Nephron (organoid): ENCODE measurements around the gene NRP2.

Source experiments
- H3K27ac Mint-ChIP-seq, 3 experiments: 2 replicates each; pipeline ENCODE4 v1.8.0; 2020; ENCODE audit warnings: mixed read lengths in 3 of 3, mild to moderate bottlenecking in 2 of 3, moderate library complexity in 1 of 3
- H3K27me3 Mint-ChIP-seq: 2 replicates; pipeline ENCODE4 v1.8.0; 2021; ENCODE audit warnings: low read depth, mild to moderate bottlenecking, moderate library complexity, mixed read lengths
- H3K36me3 Mint-ChIP-seq: 2 replicates; pipeline ENCODE4 v1.8.0; 2020; ENCODE audit warnings: low read depth, mixed read lengths
- H3K4me1 Mint-ChIP-seq: 2 replicates; pipeline ENCODE4 v1.8.0; 2020; ENCODE audit warnings: mixed read lengths
- H3K4me3 Mint-ChIP-seq, 3 experiments: 2 replicates each; pipeline ENCODE4 v1.8.0; 2020; ENCODE audit warnings: mild to moderate bottlenecking in 3 of 3, mixed read lengths in 3 of 3, moderate library complexity in 2 of 3
- H3K9me3 Mint-ChIP-seq: 2 replicates; pipeline ENCODE4 v1.8.0; 2020; ENCODE audit warnings: mixed read lengths
- CTCF ChIP-seq, 3 experiments: fragments of 200-600 bp; sonication (generic); IDR thresholded peaks; one replicate each; pipeline ENCODE4 v1.5.0; 2021; ENCODE audit warnings: antibody characterized with exemption in 3 of 3; ENCODE audit not compliant: unreplicated experiment in 3 of 3

Gene NRP2

GRCh38 chr2:205785507-205786260 is 103.4 kb downstream of the NRP2 start:
- H3K27ac Mint-ChIP-seq = peak overlapping the region in 2 of 3 experiments; percentile 76 to 80
- H3K9me3 Mint-ChIP-seq = peaks cover 2% of the 10 kb centered on the region
- no peak overlapping the region for H3K4me3 Mint-ChIP-seq
- H3K27me3 Mint-ChIP-seq = no peaks in the 10 kb centered on the region
- peaks cover 62% of the 10 kb centered on the region for H3K4me1 Mint-ChIP-seq
- no peak for TF ChIP-seq CTCF (IDR thresholded peaks at IDR 0.05; ENCODE audit: unreplicated experiment in 3 of 3)
- H3K36me3 Mint-ChIP-seq = no peaks in the 10 kb centered on the region

GRCh38 chr2:205786976-205787375 is 104.7 kb downstream of the NRP2 start:
- Mint-ChIP-seq H3K27me3 (no peaks in the 10 kb centered on the region), H3K4me3 (no peak overlapping the region), H3K9me3 (no peaks in the 10 kb centered on the region), H3K27ac (no peak overlapping the region), H3K4me1 (peaks cover 55% of the 10 kb centered on the region), H3K36me3 (peaks cover 10% of the 10 kb centered on the region)
- no peak for TF ChIP-seq CTCF (IDR thresholded peaks at IDR 0.05; ENCODE audit: unreplicated experiment in 3 of 3)

- Mint-ChIP-seq H3K4me1 (peaks cover 55% of the 10 kb centered on the region), H3K27me3 (no peaks in the 10 kb centered on the region), H3K9me3 (no peaks in the 10 kb centered on the region), H3K36me3 (peaks cover 17% of the 10 kb centered on the region), H3K27ac (peak overlapping the region in 2 of 3 experiments; percentile 26 to 70), H3K4me3 (no peak overlapping the region)
- TF ChIP-seq CTCF (IDR thresholded peaks at IDR 0.05; ENCODE audit: unreplicated experiment in 3 of 3) = no peak
Observed at GRCh38 chr2:205787761-205788160, 105.5 kb downstream of the NRP2 start.

- no peak for TF ChIP-seq CTCF (IDR thresholded peaks at IDR 0.05; ENCODE audit: unreplicated experiment in 3 of 3)
- Mint-ChIP-seq H3K27ac (no peak overlapping the region), H3K9me3 (no peaks in the 10 kb centered on the region), H3K4me3 (no peak overlapping the region), H3K27me3 (no peaks in the 10 kb centered on the region), H3K36me3 (peaks cover 34% of the 10 kb centered on the region), H3K4me1 (peaks cover 46% of the 10 kb centered on the region)
Observed at GRCh38 chr2:205789906-205790305, 107.6 kb downstream of the NRP2 start.

- H3K9me3 Mint-ChIP-seq = peaks cover 3% of the 10 kb centered on the region
- peaks cover 20% of the 10 kb centered on the region for H3K4me1 Mint-ChIP-seq
- H3K27ac Mint-ChIP-seq = no peak overlapping the region
- H3K36me3 Mint-ChIP-seq = peaks cover 62% of the 10 kb centered on the region
- H3K4me3 Mint-ChIP-seq = no peak overlapping the region
- no peak for TF ChIP-seq CTCF (IDR thresholded peaks at IDR 0.05; ENCODE audit: unreplicated experiment in 3 of 3)
- H3K27me3 Mint-ChIP-seq = peaks cover 4% of the 10 kb centered on the region
Observed at GRCh38 chr2:205792908-205793307, 110.6 kb downstream of the NRP2 start.

- Mint-ChIP-seq H3K36me3 (peaks cover 77% of the 10 kb centered on the region), H3K4me3 (no peak overlapping the region), H3K27ac (peak overlapping the region in 1 of 3 experiments; percentile 85), H3K9me3 (peaks cover 17% of the 10 kb centered on the region), H3K4me1 (peaks cover 10% of the 10 kb centered on the region), H3K27me3 (peaks cover 4% of the 10 kb centered on the region)
- TF ChIP-seq CTCF (IDR thresholded peaks at IDR 0.05; ENCODE audit: unreplicated experiment in 3 of 3) = no peak
Observed at GRCh38 chr2:205796805-205797313, 114.6 kb downstream of the NRP2 start.
